Left ventricle myocardium inferior (tissue), 1 donor: ENCODE data around the gene RREB1. TPM values are rescaled to one million over a fixed set of nuclear protein-coding genes. Genes with fewer than 3 reads are reported as not detected.

Experiments used
- DNase-seq: peaks from one replicate; pipeline ENCODE4 v3.0.0-alpha.2; 2020
- H3K27ac ChIP-seq: fragments of 200-600 bp; replicated peaks from 2 replicates; pipeline ENCODE4 v1.8.0; 2021
- H3K27me3 ChIP-seq: fragments of 200-600 bp; 2 replicates; pipeline ENCODE4 v1.8.0; 2021; ENCODE audit warnings: low read depth
- H3K36me3 ChIP-seq: fragments of 200-600 bp; 2 replicates; pipeline ENCODE4 v1.8.0; 2021
- H3K4me1 ChIP-seq: fragments of 200-600 bp; 2 replicates; pipeline ENCODE4 v1.8.0; 2021
- H3K4me3 ChIP-seq: fragments of 200-600 bp; 2 replicates; pipeline ENCODE4 v1.8.0; 2021; ENCODE audit warnings: mild to moderate bottlenecking, moderate library complexity
- H3K9me3 ChIP-seq: fragments of 200-600 bp; replicated peaks from 2 replicates; pipeline ENCODE4 v1.8.0; 2021
- intact Hi-C: fragments of 100-400 bp; cut with micrococcal nuclease; formaldehyde crosslinking; loops from one replicate; pipeline ENCODE4 v1.11.0; 2022
- total RNA-seq: library from RNA; stranded (reverse); fragmentation: NEBNext Ultra II Directional; extraction: Animal tissue kit (Norgen Biotek cat#: 25700); gene quantifications from one replicate; pipeline ENCODE4 v1.2.1, GENCODE V29; 2021
- TF ChIP-seq, protein P1 (sequence below): fragments of 200-600 bp; IDR thresholded peaks from 2 replicates; pipeline ENCODE4 v1.8.0; 2021; ENCODE audit warnings: antibody characterized with exemption, mild to moderate bottlenecking, borderline replicate concordance
- donor health status: DM: no; HTN: yes; CAD: no; lungs with severe emphysema.

Gene RREB1
- total RNA-seq, 1 donor from 2014 or later = 33.3 TPM

DNA sequence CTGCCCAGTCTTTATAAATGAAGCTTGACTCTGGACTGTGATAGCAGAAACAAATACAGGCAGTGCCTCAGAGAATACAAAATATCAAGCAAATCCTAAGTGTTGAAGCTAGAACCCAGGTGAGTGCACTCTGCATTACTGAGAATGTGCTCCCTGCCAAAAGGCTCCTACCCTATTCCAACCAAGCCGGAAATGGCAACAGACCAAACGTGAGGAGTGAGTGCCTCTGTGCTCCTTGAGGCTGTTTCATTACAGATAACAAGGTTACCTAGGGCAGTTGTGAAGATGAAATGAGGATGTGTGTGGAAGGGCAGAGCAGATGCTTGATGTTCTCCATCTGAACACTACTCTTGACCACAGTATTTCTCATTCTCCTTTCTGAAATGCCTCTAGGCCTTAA is 175.9 kb downstream of the RREB1 start:
- Histone ChIP-seq H3K27me3 (no peaks in the 10 kb centered on the region), H3K4me1 (no peaks in the 10 kb centered on the region), H3K9me3 (no peaks in the 10 kb centered on the region), H3K27ac (no peak overlapping the region), H3K36me3 (peaks cover 51% of the 10 kb centered on the region), H3K4me3 (no peak overlapping the region)
- DNase-seq = no peak
- intact Hi-C loops = no loop called here
- TF ChIP-seq, protein P1, sequence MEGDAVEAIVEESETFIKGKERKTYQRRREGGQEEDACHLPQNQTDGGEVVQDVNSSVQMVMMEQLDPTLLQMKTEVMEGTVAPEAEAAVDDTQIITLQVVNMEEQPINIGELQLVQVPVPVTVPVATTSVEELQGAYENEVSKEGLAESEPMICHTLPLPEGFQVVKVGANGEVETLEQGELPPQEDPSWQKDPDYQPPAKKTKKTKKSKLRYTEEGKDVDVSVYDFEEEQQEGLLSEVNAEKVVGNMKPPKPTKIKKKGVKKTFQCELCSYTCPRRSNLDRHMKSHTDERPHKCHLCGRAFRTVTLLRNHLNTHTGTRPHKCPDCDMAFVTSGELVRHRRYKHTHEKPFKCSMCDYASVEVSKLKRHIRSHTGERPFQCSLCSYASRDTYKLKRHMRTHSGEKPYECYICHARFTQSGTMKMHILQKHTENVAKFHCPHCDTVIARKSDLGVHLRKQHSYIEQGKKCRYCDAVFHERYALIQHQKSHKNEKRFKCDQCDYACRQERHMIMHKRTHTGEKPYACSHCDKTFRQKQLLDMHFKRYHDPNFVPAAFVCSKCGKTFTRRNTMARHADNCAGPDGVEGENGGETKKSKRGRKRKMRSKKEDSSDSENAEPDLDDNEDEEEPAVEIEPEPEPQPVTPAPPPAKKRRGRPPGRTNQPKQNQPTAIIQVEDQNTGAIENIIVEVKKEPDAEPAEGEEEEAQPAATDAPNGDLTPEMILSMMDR = no peak

- TF ChIP-seq, protein P1 = no peak
- intact Hi-C loops = no loop called here
- Histone ChIP-seq H3K27me3 (no peaks in the 10 kb centered on the region), H3K27ac (no peak overlapping the region), H3K36me3 (peaks cover 65% of the 10 kb centered on the region), H3K4me1 (no peaks in the 10 kb centered on the region), H3K4me3 (no peak overlapping the region), H3K9me3 (no peaks in the 10 kb centered on the region)
- DNase-seq = no peak
Observed at GRCh38 chr6:7285416-7285815, 177.7 kb downstream of the RREB1 start.

- TF ChIP-seq, protein P1 = no peak
- peaks cover 9% of the 10 kb centered on the region for H3K4me1 ChIP-seq
- H3K27ac ChIP-seq = no peak overlapping the region
- H3K27me3 ChIP-seq = no peaks in the 10 kb centered on the region
- H3K9me3 ChIP-seq = no peaks in the 10 kb centered on the region
- intact Hi-C loops = loop anchor here (10.0 kb wide), 1 partner anchor 105 kb away; no protein-coding TSS in a partner anchor
- no peak overlapping the region for H3K4me3 ChIP-seq
- DNase-seq = no peak
- H3K36me3 ChIP-seq = peaks cover 86% of the 10 kb centered on the region
Observed at GRCh38 chr6:7290079-7290478, 182.3 kb downstream of the RREB1 start.

DNA sequence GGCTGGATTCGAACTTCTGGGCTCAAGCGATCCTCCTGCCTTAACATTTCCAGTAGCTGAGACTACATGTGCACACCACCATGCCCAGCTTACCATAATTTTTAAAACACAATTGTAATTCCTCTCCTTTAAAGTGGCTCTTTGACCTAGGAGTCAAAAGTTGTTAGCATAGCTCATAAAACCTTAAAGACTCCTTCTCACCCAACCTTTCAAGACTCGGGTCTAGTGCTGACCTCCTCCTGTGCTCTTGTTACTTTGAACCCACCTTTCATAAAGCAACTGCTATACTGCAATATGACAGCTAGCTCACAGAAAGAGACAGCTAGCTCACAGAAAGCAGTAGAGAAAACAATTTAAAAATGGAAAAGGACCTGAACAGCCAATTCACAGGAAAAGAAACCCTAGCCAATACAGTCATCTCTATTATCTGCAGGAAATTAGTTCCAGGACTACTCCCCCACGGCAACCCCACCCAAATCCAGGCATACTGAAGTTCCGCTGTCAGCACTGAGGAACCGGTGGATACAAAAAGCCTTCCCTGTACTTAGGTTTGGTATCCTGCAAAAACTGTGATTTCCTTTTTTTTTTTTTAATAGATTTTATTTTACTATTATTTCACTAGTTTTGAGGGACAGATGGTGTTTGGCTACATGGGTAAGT is 185.0 kb downstream of the RREB1 start:
- Histone ChIP-seq H3K4me1 (peaks cover 9% of the 10 kb centered on the region), H3K36me3 (peaks cover 86% of the 10 kb centered on the region), H3K4me3 (no peak overlapping the region), H3K9me3 (no peaks in the 10 kb centered on the region), H3K27ac (peak overlapping the region; percentile 67), H3K27me3 (no peaks in the 10 kb centered on the region)
- TF ChIP-seq, protein P1 = no peak
- intact Hi-C loops = loop anchor here (10.0 kb wide), 1 partner anchor 102 kb away; no protein-coding TSS in a partner anchor
- DNase-seq = no peak

DNA sequence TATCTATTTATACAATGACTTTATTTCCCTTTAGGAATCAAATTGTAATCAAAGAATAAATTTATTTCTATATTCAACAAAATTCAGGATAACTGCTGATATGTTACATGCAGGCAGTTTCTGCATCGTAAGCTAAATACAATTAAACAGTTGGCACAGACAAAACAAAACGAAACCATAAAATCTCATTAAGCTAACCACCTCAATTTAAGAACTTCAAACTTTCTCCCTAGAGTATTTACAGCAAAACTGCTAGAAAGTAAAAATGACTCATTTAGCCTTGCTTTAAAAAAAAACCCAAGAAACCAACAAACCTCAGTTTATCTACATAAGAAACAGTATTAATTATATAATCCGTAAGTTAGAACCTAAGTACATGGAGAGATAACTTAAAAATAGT is 188.2 kb downstream of the RREB1 start:
- intact Hi-C loops = loop anchor here (10.0 kb wide), 1 partner anchor 99 kb away; no protein-coding TSS in a partner anchor
- no peak overlapping the region for H3K27ac ChIP-seq
- peaks cover 9% of the 10 kb centered on the region for H3K4me1 ChIP-seq
- H3K36me3 ChIP-seq = peaks cover 91% of the 10 kb centered on the region
- H3K9me3 ChIP-seq = no peaks in the 10 kb centered on the region
- H3K27me3 ChIP-seq = no peaks in the 10 kb centered on the region
- TF ChIP-seq, protein P1 = no peak
- no peak for DNase-seq
- H3K4me3 ChIP-seq = no peak overlapping the region
